ENCODE measurements around the gene SKIC8.

Gene SKIC8

DNA sequence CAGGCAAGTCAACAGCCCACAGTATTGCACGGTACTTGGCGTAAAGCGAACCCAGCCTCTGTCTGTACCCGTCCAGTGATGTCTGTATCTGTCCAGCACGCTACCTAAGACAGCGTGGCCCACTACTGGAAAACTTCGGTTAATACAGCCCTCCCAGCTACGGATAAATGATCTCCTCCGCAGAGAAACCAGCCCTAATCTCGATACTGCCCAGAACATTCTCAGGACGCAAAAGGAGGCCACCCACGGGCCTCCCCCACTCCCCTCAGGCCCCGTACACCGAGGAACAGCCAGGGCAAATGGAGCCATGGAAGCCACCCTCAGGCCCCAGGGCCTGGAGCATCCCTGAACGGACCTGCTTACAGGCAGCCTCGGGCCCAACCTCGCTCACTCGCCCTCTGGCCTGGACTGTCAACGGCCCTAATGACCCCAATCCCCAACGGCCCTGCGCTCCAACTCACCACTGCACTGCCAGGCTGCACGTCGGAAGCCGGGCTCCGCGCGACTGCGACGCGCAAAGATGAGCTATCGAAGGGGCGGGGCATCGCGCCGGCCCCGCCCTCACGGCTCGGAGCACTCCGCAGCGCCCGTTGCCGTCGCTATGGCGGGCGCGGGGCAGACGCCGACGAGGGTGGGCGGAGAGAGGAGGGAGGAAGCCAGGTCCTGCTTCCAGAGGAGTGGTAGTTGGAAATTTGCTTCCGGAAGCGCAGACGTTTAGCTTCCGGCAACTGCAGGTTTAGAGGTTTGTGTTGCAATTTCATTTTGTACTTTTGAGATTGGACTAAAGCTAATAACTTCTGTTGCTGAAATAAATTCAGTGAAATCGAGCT lies at the start of gene SKIC8:
Gene SKIC8, minus strand, starts transcription at position 509 of the 830 bp plus-strand sequence. CDS start 3,923 bp downstream, outside the sequence.
- peak; percentile 77 for DNase-seq

DNA sequence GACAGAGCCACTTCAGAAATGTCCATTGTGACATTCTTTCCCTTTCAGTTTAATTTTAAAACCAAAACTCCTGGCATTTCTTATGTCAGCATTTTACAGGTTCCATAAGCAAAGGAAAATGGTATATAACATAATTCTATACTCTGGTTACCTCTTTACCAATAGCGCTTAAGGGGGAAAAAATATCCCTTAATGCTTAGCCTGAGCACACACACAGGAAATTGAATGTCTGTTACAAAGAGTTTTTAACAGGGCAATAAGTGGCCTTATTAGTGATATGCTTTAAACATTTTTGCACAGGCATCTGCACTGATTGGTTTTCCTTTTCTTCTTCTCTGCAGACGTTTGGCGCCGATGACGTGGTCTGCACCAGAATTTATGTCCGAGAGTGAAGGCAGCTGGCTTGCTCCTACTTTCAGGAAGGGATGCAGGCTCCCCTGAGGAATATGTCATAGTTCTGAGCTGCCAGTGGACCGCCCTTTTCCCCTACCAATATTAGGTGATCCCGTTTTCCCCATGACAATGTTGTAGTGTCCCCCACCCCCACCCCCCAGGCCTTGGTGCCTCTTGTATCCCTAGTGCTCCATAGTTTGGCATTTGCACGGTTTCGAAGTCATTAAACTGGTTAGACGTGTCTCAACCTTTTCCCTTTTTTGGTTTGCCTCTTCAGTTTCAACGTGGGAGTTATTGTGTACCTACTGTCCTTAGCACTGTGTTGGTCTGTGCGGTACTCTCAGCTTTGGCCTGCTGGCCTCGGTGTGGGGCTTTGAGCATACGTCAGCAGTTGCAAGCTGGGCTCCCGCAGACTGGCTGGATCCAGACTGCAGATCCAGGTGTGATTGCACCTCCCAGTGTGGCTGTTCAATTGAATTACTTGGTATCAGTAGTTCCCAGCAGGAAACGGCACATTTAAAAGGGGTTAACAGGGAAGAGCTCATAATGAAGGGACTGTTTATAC lies 48.5 kb upstream of the SKIC8 start:
- DNase-seq: no peak

DNA sequence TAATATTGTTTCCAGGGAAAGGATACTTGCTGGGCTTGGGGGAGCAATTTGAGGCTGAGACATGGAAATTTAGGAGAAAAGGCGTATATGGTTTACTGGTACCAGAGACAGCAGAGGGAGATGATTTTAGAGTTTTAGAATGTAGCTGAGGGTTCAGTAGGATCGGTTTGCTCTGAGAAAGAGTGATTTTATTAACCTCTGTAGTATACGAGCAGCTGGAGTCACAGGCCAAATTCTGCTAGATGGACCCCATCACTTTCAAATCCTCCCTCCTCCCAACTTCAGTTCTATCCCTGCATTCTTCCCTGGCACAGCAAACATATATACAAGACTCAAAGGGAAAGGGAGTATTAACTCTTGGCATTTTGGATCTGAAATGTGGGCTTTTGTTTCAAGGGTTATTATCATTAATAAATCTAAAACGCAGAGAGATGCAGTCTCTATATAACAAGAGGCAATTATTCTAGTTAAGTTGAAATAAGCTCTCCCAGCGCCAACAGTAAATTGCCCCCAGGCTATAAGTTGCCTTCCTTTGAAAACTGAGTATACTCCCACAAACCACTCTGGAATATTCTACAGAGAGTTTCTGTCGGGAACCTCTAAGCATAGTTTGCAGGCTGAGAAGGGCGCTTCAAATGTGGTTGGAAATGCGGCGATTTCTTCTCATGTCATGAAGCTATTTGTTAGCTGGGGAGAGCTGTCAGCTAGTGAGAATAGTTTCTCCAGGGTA lies 46.2 kb upstream of the SKIC8 start:
- DNase-seq: no peak

GRCh38 chr15:78343276-78344060 lies 44.1 kb upstream of the SKIC8 start:
- no peak for DNase-seq

DNA sequence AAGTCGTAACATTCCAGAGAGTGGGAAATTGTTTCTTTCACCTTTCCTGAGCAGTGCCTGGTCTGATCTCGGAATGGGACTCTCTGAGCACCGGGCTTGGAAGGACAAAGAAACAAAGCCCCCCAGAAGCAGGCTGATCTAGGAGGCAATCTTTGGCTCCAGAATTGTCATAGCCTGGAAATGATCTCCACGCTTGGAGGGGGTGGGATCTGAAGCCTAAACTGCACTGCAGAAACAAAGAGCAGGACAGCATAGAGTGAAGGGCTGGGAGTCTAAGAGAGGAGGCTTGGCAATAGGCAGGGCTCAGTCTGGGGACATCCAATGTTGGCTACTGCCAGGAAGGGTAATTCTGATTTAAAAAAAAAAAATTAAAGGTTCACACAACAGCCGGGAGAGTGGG lies 42.6 kb upstream of the SKIC8 start:
- DNase-seq: no peak

DNA sequence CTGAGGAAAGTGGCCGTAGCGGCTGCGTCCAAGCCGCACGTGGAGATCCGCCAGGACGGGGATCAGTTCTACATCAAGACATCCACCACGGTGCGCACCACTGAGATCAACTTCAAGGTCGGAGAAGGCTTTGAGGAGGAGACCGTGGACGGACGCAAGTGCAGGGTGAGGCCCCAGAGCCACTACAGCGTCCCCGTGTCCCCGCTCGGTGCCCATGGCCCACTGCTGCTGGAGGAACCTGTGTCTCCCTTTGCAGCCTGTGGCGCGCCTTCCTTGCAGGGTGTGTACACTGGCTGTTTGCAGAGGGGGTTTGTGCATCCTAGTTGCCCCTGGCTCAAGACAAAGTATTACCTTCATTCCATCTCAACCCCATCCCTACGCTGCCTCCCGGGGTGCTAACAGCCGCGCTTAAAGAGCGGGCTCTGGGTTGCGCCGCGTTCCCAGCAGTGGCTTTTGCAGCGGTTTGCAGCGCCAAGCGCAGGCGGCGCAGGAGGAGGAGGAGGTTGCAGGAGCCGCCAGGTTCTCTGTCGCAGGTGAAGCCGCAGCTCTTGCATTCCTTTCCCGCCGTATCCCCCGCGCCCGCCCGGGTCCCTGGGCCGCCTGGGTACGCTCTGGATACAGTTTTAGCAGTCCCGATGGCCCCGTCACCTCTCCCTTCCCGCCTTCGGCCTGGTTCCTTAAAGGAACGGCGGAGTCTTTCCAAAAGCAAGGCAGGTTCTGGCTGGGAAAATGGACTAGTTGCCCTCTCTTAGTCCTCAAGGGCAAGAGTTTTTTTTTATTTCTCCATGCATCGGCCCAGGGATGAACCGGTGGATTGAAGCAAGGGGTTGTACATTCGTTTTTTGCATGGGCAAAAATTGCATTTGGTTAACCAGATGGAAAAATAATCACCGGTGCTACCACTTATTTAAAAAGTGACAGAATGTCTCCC lies 41.9 kb upstream of the SKIC8 start:
- DNase-seq: no peak

GRCh38 chr15:78340231-78341056 lies 41.0 kb upstream of the SKIC8 start, which contains the start of gene CRABP1:
Gene CRABP1, plus strand, starts transcription at chr15:78340353. Its CDS starts 76 bp downstream, at chr15:78340429.
- no peak for DNase-seq

DNA sequence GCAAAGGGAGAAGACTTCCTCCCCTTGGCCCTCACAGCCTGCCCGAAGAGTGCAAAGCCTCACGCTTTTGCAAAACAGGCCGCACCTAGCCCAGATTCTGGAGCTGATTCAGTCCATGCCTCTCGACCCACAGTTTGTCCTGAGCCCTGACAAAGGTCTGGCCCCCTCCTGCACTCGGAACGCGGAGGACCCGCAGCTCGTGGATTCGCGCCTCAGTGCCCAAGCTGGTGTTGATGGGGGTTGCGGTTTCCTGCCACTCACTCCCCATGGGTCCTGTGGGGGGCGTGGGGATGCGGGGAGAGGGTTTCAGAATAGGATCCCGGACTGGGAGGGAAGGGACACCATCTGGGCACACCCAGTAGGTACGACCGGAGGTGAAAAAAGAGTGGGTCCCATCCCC lies 40.1 kb upstream of the SKIC8 start:
- DNase-seq: no peak

- no peak for DNase-seq
These were observed 39.4 kb upstream of the SKIC8 start for GRCh38 chr15:78338781-78339180.

DNA sequence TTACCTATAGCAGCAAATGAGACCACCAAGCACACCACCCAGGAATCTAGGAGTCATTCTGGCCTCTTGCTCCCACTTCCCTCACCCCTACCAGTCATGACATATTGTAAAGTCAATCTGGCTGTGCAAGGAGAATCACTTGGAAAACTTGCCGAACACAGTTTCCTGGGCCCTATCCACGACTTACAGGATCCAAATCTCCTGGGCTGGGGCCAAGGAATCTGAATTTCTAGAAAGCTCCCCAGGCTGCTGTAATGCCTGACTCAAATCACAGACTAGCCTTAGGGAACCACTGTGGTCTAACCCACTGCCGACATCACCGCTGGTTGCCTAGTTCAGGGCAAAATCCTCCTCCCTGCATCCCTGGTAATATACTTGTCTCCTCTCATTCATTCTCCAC lies 36.6 kb upstream of the SKIC8 start:
- no peak for DNase-seq

- no peak for DNase-seq
These were observed 35.4 kb upstream of the SKIC8 start for GRCh38 chr15:78334845-78335244.

GRCh38 chr15:78329625-78330024 lies 30.2 kb upstream of the SKIC8 start:
- DNase-seq: no peak

GRCh38 chr15:78327466-78327865 lies 28.1 kb upstream of the SKIC8 start:
- no peak for DNase-seq

GRCh38 chr15:78325092-78325843 lies 25.9 kb upstream of the SKIC8 start:
- DNase-seq: no peak

DNA sequence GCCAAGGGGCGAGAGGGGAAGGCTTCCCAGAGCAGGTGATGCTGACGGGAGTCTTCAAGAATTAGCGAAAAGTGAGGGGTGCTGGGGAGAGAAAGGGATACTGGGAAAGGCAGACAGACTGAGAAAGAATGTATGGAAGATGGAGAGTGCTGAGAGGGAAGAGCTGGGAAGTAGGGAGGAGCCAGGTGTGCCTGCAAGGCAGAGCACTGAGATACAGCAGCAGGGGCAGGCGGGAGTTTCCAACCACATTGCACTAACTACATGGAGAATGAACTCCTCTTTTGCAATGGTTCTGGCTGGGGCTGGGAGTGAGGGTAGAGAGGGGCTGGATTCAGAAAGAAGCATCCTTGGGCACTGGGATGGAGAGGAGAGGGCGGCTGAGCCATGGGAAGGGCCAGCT lies 24.7 kb upstream of the SKIC8 start:
- no peak for DNase-seq

DNA sequence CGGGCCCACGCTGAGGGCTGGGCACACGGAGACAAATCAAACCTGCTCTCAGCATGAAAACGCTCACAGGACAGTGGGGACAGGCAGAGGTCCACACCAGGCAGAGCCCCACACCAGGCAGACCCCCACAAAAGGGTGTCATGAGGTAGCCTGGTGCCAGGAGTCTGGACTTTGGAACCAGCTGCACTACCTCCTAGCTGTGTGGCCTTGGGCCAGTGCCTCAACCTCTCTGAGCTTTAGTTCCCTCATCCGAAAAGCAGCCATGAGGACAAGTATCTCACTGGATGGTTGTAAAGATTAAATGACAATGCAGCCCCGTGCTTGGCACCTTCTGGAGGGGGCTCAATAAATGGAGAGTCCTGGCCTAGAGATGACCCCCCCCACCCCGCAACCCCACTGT lies 24.3 kb upstream of the SKIC8 start:
- DNase-seq: no peak

DNA sequence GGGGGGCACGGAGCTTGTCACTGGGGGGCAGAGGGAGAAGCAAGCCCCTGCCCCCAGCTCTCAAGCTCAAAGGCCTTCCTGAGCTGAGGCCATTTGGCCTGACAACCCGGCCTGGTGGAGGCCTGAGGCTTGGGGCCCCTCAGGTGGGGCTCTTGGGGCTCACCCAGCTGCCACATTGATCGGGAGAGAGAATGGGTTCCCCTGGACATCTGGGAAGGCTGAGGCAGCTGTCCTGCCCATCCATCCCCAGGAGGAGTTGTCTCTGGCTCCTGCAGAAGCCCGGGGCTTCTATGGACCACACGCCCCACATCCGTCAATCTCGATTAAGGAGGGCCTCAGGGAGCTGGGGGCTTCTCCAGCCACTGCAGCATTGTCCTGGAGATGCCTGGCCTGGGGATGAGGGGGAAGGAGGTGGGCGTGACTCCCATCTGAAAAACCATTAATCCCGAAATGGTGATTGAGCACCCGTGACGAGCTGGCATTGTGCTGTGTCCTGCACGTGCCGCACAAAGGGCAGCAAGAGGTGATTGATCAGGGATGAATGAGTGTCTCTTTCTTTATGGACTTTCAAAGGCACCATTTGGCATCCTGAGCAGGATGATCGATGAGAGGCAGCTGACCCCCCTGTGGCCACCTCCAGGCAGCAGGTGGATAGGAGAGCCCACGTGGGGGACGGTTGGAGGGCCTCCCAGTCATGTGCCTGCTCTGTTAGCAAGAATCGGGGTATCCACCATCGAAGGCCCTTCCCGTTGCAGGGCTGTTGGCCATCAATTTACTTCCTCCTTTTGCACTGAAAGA lies 23.5 kb upstream of the SKIC8 start:
- no peak for DNase-seq

DNA sequence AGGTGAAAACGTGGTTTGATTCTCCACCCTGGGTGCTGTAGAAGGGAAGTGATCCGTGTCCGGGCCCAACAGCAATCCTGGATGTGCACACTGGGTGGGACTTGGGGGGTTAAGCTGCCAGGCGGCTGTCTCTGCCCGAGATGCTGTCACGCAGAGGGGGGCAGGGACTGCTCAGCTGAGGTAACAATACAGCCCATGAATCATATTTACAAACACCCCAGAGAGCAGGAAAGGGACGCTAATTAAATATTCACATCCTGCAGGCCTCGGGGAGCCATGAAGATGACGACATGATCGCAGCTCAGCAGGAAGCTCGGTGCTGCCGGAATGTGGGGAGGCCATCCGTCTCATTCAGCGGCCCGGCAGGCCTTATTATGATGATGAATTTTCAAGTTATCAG lies 22.8 kb upstream of the SKIC8 start:
- DNase-seq: no peak
